HTERT RPE-1 (cell line): ENCODE measurements around the gene NAV1.
"Not testable (repeated sequence)": the region's sequence is repeated elsewhere in the genome, so short reads cannot be mapped to it uniquely, and the experiment has no call there.

ENCODE experiments used
- in situ Hi-C: fragments of 300-500 bp; cut with MboI; formaldehyde crosslinking; loops from 4 replicates; pipeline ENCODE4 v1.14.3; 2020; ENCODE audit warnings: low sequenced_read_pairs

NAV1 gene

DNA sequence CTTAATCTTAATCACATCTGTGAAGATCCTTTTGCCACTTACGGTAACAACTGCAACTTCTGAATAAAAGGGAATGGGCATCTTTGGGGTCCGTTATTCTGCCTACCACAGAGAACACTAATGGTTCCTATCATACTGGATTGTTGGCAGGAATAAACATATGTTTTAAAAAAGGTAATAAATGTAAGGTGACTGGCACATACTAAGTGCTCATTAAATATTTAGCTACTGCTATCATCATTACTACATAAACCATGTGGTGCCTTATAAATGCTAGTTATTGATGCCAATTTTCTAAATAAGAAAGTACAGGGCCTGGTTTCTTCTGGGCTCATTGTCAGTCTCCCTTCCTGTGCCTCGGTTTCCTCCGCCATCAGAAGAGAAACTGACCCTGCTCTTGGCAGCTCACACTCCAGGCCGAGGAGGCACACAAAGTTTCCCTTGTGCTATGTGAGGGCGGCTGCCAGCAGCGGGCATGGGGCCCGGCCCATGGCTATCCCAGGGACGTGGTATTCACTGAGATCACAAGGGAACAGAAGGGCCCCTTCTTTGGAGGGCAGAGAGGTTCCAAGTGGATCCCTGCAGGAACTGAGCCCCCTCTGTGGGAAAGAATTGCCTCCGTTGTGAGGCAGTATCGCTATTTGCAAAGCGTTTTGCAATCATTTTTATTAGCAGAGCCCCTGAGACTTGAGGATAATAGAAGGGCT, 26.2 kb downstream of the NAV1 start:
- in situ Hi-C loops, result no loop called here

DNA sequence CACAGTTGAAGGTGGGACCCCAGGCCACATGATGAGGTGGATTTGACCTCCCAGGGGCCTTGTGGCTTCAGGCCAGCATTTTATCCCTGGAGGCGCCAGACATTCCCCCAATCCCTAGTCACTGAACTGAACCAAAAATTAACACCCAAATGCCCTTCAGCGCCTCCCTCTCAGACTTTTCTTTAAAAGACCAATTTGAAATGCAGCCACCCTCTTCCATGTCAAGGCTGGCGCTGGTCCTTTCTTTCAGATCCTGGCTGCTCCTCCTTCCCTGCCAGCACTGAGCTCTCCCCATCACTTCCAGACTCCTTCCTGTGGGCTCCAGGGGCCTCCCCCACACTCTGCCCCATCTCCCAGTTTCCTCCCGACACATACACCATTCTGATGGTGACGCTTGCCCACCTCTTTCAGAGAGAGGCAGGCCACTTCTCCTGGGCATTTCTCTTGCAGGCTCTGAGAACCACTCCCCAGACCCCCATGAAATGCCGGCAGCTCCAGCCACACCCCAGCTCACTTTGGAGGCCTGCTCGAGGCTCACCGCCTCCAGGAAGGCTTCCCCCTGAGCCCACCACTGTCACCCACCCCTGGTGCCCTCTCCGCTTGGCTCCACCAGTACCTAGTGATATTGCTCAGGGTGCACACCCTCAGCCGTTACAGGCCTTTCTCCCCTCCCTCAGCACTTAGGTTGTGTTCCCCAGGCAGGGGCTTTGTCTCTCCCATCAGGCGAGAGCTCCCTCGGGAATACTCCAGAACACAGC, 27.0 kb downstream of the NAV1 start:
- in situ Hi-C loops, result no loop called here

DNA sequence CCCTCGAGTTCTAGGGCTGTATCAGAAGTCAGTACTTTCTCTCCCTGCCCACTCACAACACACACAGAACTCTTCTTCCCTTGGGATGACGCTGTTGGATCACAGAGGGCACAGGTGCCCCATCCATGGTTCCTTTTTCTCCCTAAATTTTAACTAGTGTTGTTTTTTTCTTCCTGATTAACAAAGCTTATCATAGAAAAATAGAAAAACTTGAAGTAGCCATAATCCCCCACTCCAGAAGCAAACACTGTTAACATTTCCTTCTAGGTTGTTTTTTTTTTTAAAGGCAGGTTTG, 27.5 kb downstream of the NAV1 start:
- in situ Hi-C loops, result no loop called here

DNA sequence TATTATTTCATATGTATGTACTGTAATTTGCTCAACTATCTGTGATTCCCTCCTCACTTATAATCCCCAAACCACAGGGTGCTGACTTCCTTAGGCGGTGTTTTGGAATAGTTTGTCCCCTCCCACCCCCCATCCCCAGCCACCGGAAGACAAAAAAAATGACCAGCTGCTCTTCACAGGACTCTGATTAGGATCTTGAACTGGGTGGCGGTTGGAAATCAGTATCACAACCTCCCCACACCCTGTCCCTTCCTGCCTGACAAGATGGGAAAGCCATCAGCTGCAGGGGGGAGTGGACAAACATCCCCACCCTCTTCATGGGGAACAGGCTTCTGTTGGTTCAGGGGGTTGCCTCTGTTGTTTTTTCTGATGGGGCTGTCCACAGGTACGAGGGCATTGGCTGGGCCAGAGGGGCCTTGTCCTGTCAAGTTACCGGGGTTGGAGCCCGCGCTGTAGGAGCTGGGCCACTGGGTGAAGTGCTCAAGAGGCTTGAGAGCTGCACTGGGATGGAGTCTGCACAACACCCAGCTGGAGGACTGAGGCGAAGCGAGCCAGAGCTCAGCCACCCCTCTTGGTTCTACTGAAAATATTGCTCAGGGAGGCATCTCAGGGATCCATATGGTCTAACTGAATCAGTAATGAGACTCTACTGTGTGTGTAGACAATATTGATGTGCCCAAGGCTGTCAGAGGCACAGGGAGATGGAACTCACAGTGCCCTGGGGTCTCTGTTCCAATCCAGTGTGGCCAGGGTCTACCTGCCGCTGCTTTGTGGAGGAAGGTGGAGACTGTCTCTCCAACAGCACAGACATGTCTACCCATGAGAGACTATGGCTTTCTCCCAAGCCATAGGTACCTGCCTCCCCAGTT, 28.2 kb downstream of the NAV1 start:
- in situ Hi-C loops, result no loop called here

DNA sequence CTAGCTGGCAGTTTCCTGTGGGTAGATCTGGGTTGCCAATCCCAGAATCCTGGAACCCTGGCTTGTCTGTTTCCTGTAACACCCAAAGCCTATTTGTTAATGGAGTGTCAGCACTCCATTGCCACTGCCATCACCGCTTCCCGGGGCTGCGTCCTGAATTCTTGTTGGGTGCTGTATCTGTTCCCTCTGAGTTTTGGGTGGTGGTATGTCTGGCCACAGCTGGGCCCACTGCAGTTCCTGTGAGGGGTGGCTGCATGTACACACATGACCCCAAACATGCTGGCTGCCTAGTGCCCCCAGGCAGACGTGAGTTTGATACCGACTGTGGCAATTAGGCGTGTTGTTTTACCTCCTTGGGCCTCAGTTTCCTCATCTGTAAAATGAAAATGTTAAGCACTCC, 29.3 kb downstream of the NAV1 start:
- in situ Hi-C loops, result no loop called here

DNA sequence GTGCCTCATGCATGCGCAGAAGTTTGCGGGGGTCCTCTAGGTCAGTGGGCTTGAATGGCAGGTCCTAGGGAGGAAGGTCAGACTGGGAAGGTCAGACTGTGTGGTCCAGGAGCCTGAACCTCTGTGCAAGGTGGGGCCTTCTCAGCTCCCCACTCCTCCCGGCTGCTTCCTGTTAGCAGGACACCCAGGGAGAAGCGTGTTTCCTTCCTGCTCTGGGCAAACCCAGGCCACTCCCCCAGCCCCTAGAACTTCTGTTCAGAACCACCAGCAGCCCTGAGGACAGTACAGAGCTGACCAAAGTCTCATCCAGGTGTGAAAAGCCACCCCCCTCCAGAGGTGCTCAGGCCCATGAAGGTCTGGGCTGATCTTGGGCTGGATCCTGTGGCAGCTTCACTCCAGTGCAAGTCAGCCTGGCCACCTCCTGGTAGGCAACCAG, 29.9 kb downstream of the NAV1 start:
- in situ Hi-C loops, result no loop called here

DNA sequence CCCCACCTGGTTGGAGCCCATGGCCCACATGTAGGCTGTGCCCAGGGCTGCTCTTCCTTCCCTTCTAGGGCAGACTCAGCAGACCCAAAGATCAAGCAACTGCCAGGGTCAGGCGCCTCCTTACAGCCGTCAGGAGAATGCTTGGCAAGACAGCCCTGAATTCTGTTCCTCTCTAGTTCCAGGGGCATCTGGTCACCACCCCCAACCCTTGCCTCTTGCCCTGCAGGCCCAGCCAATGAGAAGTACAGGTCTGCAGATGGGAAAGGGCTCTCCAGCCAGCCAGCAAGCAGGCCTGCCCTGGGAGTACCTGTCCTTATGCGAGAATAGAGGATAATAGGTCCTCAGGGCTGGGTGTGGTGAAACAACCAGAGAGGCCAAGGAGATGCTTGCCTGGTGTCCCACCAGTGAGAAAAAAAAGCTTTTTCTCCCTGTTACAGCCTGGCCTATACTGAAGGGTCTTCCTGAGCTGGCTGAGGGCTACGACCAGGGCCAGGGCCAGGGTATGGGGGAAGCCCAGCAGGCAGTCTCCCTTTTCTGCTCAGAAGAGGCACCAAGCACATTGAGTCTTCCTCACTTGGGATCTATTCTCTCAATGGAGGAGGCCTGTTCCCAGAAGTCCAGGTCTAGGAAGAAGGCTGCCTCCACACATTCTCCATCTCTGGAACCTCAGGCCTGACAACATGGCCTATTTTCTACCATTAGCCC, 31.4 kb downstream of the NAV1 start:
- in situ Hi-C loops, result no loop called here

DNA sequence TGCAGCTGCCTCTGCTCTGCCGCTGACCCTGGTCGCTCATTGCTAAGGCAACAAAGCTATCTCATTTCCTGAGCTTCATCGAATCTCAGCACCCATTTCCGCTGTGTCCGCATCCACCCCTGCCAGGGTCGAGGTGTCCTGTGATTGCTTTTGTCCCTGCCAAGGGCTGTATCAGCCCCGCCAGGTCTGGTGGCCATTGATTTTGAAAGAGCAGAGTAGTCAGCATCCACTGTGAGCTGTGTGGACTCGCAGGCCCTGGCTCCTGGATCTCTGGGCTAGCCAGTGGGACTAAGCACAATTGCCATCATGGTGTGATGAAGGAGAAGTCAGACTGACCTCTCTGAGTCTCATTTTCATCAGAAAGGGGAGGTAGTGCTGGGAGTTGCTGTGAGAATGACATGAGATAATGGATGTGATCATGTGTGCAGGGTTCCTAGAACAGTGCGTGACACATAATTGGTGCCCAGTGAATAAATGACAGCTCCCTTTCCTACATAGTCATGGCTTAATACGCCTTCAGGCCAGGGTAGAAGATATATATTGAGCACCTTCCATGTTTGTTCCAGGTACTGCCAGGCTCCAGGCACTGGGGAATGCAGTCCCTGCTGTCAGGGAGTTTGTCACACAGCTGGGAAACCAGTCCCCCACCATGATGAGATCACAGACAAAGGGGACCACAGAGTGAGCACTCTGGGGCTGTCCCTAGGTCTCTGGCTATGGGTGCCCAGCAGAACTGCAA, 32.1 kb downstream of the NAV1 start:
- in situ Hi-C loops, result no loop called here

DNA sequence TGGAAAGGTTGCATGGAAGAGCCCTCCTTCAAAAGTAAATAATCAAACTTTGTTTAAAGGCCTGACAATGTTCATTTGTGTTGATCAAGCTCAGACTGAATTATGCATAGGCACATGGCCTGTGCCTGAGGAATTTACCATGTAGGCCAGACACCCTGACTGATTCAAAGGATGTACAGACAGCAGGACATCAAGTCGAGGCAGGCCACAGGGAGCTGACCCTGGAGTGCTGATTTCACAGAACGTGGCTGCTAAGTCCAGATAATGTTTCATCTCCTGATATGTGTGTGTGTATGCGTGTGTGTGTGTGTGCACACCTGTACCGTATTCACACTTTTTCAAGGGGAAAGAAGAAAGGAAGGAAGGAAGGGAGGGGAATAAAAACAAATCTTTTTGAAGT, 34.1 kb downstream of the NAV1 start:
- in situ Hi-C loops, result no loop called here

DNA sequence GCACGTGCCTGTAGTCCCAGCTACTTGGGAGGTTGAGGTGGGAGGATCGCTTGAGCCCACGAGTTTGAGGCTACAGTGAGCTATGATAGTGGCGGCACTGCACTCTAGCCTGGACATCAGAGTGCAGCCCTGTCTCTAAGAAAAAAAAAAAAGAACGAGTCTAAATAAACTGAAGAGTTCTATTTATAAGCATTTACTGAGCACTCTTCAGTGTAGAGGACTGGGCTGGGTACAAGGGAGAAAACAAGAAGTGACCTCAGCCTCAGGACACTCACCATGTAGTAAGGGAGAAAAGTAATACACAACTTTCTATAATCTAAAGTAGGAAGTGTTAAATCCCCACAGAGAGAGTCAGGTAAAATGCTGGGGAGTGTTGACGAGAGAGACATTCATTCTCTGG, 35.0 kb downstream of the NAV1 start:
- in situ Hi-C loops, result no loop called here

DNA sequence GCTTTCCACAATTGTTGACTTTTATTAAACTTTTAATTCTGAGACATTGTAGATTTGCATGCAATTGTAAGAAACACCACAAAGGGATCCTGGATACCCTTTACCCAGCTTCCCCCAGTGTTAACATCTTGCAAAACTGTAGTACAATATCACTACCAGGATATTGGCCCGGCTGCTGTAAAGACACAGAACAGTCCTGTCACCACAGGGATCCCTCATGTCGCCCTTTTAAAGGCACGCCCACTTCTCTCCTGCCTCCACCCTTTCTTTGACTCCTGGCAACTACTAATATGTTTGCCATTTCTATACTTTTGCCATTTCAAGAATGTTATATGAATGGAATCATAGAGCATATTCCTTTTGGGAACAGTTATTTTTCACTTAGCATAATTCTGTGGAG, 37.0 kb downstream of the NAV1 start:
- in situ Hi-C loops, result no loop called here

DNA sequence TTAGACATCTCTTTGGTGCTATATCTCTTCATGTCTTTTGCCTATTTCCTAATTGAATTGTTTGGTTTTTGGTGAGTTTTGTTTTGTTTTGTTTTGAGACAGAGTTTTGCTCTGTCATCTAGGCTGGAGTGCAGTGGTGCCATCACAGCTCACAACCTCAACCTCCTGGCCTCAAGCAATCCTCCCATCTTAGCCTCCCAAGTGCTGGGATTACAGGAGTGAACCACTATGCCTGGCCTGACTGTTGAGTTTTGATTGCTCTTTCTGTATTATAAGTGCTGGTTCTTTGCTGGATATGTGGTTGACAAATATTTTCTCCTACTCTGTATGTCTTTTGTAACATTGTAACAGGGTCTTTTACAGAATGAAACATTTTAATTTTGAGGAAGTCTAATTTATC, 38.0 kb downstream of the NAV1 start:
- in situ Hi-C loops, result no loop called here

DNA sequence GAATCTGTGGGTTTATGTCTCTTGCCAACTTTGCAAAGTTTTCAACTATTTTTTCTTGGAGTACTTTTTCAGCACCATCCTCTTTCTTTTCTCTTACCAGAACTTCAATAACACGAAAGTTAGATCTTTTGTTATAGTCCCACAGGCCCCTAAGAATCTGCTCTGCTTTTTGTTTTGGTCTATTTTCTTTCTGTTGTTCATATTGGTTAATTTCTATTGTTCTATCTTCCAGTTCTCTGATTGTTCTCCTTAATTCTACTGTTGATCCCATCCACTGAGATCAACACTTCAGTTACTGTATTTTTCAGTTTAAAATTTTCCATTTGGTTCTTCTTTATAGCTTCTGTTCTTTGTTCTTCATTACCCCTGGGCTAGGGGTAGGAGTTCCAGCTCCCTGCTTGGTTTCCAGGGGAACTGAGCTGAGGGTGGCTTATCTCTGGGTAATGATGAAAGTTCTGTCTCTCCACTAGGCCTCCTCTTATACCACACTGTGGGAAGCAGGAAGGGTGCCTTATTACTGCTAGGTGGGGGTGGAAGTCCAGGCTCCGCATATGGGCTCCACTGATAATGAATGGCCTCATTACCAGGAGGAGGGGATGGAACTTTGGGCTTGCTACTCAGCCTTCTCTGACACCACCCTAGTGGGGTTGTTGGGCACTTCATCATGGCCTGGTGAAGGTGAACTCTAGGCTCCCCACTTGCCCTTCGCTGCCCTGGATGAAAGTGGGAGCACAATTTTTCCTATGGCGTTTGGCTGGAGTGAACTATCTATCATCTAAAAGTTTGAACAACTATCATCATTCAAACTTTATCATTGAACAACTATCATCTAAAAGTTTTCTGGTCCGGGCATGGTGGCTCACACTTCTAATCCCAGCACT, 39.3 kb downstream of the NAV1 start:
- in situ Hi-C loops, result no loop called here

DNA sequence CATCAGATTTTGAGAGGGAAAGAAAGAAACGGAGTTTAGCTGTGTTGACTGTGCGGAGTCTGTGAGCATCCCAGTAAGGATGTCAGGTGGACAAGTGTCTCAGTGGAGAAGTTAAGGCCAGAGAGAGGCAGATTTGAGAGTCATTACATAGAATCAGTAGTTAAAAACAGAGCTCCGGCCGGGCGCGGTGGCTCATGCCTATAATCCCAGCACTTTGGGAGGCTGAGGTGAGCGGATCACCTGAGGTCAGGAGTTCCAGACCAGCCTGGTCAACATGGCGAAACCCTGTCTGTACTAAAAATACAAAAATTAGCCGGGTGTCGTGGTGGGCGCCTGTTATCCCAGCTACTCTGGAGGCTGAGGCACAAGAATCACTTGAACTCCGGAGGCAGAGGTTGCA, 42.4 kb downstream of the NAV1 start:
- in situ Hi-C loops, result not testable (repeated sequence)

DNA sequence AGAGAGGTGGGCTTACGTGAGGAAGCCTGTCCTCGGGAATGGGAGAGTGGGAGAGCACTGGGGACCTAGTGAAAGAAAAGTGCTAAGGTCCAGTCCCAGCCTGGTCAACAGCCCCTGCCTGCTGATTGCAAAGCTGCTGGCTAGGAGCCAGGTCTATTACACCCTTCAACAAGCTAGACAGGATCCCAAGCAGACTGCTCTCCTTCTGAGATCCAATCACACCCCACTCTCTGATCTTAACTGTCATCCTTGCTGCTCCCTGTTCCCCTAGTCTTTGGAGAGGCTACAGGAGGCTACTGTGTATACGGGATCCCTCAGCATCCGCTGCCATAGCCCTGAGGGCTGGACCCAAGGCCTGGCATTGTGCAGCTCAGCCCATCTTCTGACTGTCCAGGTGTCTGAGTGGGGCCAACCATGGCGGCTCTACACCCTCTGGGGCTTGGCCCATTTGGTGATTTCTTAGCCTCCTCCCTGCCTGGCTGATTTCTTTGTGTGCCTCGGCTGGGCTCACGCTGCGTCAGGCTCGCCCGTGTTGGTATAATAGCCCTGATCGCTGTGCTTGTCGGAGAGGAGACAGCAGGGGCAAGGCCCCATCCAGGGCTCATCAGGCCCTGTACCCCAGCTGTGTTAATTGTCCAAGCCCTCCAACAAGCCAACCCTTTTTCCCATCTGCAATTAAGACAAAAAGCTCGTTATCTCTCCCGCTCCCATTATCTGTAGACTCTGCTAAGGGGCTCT, 43.9 kb downstream of the NAV1 start:
- in situ Hi-C loops, result no loop called here

DNA sequence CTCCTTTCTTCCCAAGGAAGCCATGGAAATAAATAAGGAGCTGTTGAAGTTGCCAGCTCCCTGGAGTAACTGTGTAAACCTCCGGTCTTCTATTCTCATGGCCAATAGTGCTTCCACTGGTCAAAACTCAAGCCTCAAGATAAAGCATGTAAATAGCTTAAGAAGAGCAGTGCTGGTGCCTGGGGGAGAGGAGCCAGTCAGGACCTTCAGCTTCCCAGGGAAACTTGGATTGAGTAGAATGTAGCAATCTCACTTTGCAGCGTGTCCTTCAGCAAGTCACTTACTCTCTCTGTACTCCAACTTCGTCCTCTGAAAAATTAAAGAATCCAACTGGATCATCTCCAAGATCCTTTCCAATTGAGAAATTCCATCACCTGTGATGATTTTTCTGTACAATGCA, 44.7 kb downstream of the NAV1 start:
- in situ Hi-C loops, result no loop called here

DNA sequence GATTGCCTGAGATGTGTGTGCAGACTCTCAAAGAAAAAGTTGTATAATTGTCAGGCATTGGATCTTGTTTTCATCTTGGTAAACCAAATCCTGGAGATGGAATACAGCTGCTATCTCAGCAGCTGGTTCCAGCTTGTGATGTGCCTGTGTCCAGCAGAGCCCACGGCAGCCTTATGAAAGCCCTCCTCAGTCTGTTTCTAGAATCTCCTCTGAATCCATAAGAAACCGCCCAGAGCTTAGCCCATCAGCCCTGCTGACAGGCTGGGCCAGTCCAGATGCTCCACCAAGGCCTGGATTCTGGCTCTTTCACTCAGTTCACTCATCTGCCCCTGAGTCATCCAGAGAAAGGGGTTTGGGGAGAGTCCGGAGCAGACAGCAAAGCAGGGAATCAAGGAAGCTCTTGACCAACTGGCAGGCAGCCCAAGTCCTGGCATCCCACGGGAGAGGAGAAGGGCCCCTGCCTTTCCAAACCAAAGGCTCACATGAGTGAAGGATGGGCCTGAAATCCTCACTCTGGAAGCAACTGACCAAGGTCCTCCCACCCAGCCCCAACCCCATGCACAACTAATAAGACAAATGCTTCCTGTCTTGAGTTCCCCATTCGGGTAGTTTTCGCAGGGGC, 45.7 kb downstream of the NAV1 start:
- in situ Hi-C loops, result no loop called here

DNA sequence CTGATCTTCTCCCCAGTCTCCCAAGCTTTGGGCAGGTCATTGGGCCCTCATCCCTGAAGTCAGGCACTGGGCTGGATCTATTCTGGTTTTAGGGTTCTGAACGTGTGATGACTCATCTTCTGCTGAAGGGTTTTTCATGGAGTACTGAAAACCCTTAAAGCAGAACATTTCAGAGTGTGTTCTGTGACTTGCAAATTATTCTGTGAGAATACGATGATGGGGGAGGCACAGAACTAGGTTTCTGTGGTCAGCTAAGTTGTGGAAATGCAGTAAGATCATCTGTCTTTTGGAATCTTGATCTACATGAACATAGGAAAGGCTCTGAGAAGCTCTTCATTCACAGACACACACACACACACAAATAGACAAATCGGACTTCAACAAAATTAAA, 46.2 kb downstream of the NAV1 start:
- in situ Hi-C loops, result no loop called here

DNA sequence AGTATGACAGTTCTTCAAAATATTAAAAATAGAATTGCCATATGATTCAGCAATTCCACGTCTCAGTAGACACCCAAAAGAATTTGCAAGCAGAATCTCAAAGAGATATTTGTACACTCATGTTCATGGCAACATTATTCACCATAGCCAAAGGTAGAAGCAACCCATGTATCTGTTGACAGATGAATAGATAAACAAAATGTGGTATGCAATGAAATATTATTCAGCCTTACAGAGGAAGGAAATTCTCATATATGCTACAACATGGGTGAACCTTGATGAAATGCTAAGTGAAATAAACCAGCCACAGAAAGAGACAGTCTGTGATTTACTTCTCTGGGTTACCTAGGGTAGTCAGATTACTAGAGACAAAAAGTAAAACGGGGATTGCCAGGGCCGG, 47.0 kb downstream of the NAV1 start:
- in situ Hi-C loops, result no loop called here
